GM12878 (cell line): Measurements from ENCODE around the gene DCAF11. TPM values are rescaled to one million over a fixed set of nuclear protein-coding genes. Genes with fewer than 3 reads are reported as not detected.

ENCODE experiments used
- ATAC-seq: fragments of 200-7000 bp; cut with Tn5 transposase; 3 replicates; pipeline ENCODE4 v1.9.1; 2020; ENCODE audit warnings: mild to moderate bottlenecking, moderate library complexity
- BruUV-seq: library from RNA; stranded (reverse); fragments of 400-500 nt; replicated peaks from 2 replicates; lab custom pipeline; 2021; lab: Mats Ljungman, UMichigan
- CTCF ChIA-PET: fragments of 300-600 bp; sonication (Branson Sonifier 250); formaldehyde crosslinking; extraction: SDS; loops from one replicate; lab custom pipeline; 2021; ENCODE audit warnings: inconsistent platforms; lab: Yijun Ruan, JAX
- POLR2A ChIA-PET: fragments of 350-600 bp; formaldehyde crosslinking; extraction: SDS; loops from one replicate; lab custom pipeline; 2021; ENCODE audit warnings: inconsistent platforms; lab: Charles Lee
- RAD21 ChIA-PET: fragments of 300-600 bp; sonication (Branson Sonifier 250); formaldehyde crosslinking; loops from one replicate; lab custom pipeline; 2023; ENCODE audit warnings: antibody characterized with exemption; ENCODE audit not compliant: unreplicated experiment; lab: Charles Lee
- SMC1A ChIA-PET: fragments of 300-600 bp; sonication (Branson Sonifier 250); formaldehyde crosslinking; loops from one replicate; lab custom pipeline; 2023; ENCODE audit not compliant: unreplicated experiment, uncharacterized antibody; lab: Charles Lee
- DNase-seq: peaks from one replicate; pipeline ENCODE4 v3.0.0-alpha.2; 2011; ENCODE audit warnings: low read depth, low spot score
- FAIRE-seq: peaks from 3 replicates; lab custom pipeline; 2011; peaks lifted over from hg19 to GRCh38; lab: Jason Lieb, UNC
- H2AFZ ChIP-seq: 2 replicates; pipeline ENCODE4 v1.6.0; 2011; ENCODE audit warnings: low read depth, low read length, control low read depth; ENCODE audit not compliant: control insufficient read depth
- H3K27ac ChIP-seq: 2 replicates; pipeline ENCODE4 v1.5.1; 2011; ENCODE audit warnings: control low read depth; ENCODE audit not compliant: control insufficient read depth, insufficient read depth
- H3K27me3 ChIP-seq, 2 experiments: replicated peaks in 1 of 2; 2 replicates each; pipeline versions ENCODE4 v1.6.0 to v1.6.1; 2011; ENCODE audit warnings: low read length in 1 of 2; ENCODE audit not compliant: control insufficient read depth in 2 of 2, insufficient read depth in 2 of 2
- H3K36me3 ChIP-seq, 2 experiments: 2 replicates each; pipeline ENCODE4 v1.5.1; 2011; ENCODE audit warnings: low read length in 1 of 2; ENCODE audit not compliant: control insufficient read depth in 2 of 2, insufficient read depth in 2 of 2
- H3K4me1 ChIP-seq: 2 replicates; pipeline ENCODE4 v1.6.1; 2011; ENCODE audit warnings: mild to moderate bottlenecking, low read length, moderate library complexity, mixed read lengths; ENCODE audit not compliant: control insufficient read depth, insufficient read depth
- H3K4me2 ChIP-seq: 2 replicates; pipeline ENCODE4 v1.6.0; 2011; ENCODE audit warnings: control low read depth; ENCODE audit not compliant: control insufficient read depth, insufficient read depth
- H3K4me3 ChIP-seq: fragments of 200-600 bp; sonication (generic); 2 replicates; pipeline ENCODE4 v1.5.1; 2016
- H3K79me2 ChIP-seq: 2 replicates; pipeline ENCODE4 v1.6.0; 2011; ENCODE audit warnings: low read length; ENCODE audit not compliant: control insufficient read depth, insufficient read depth
- H3K9ac ChIP-seq: 2 replicates; pipeline ENCODE4 v1.8.0; 2011; ENCODE audit warnings: low read length, control low read depth, mixed read lengths; ENCODE audit not compliant: control insufficient read depth, insufficient read depth
- H3K9me3 ChIP-seq: replicated peaks from 3 replicates; pipeline ENCODE4 v1.5.1; 2011; ENCODE audit warnings: mild to moderate bottlenecking, low read length; ENCODE audit not compliant: control insufficient read depth, insufficient read depth
- H4K20me1 ChIP-seq: 2 replicates; pipeline ENCODE4 v1.6.0; 2011; ENCODE audit not compliant: control insufficient read depth, insufficient read depth
- BACH1 ChIP-seq: fragments of 450-650 bp; IDR thresholded peaks from 2 replicates; pipeline ENCODE4 v1.6.1; 2017; ENCODE audit warnings: mild to moderate bottlenecking, borderline replicate concordance
- ETV6 ChIP-seq, 2 experiments: fragments of 450-650 bp in 1 of 2; IDR thresholded peaks in 1 of 2; conservative IDR thresholded peaks in 1 of 2; 2 replicates each; pipeline ENCODE4 v1.6.1; 2014; ENCODE audit warnings: antibody characterized with exemption in 1 of 2, borderline replicate concordance in 1 of 2, low read depth in 1 of 2, mild to moderate bottlenecking in 1 of 2, moderate library complexity in 1 of 2
- FOS ChIP-seq: IDR thresholded peaks from 3 replicates; pipeline ENCODE4 v1.6.1; 2011; ENCODE audit warnings: borderline replicate concordance; ENCODE audit not compliant: insufficient read length; ENCODE audit errors: extremely low read depth
- LARP7 ChIP-seq: fragments of 450-650 bp; IDR thresholded peaks from 2 replicates; pipeline ENCODE4 v1.6.1; 2017; ENCODE audit warnings: mild to moderate bottlenecking
- SUZ12 ChIP-seq: fragments of 200-600 bp; sonication (generic); IDR thresholded peaks from one replicate; pipeline ENCODE4 v1.6.1; 2018; ENCODE audit warnings: antibody characterized with exemption, mild to moderate bottlenecking; ENCODE audit not compliant: unreplicated experiment
- WRNIP1 ChIP-seq: IDR thresholded peaks from 2 replicates; pipeline ENCODE4 v1.6.1; 2011; ENCODE audit warnings: low read depth, low read length, improper control_type of control experiment, borderline replicate concordance
- ZZZ3 ChIP-seq: IDR thresholded peaks from 2 replicates; pipeline ENCODE4 v1.6.1; 2011; ENCODE audit warnings: low read depth; ENCODE audit not compliant: control insufficient read depth, insufficient read length
- WGBS: methylation state at CpG from one replicate; pipeline ENCODE4 v1.1.6; 2016; ENCODE audit warnings: low lambda C conversion rate; ENCODE audit not compliant: insufficient replicate concordance, insufficient coverage; ENCODE audit errors: missing lambda C conversion rate; 5-methylcytosine and 5-hydroxymethylcytosine counted together
- in situ Hi-C: fragments of 300-500 bp; cut with MboI; formaldehyde crosslinking; loops from 9 replicates; pipeline ENCODE4 v1.14.3; 2018; ENCODE audit warnings: mixed read lengths
- intact Hi-C: fragments of 100-400 bp; cut with micrococcal nuclease; formaldehyde crosslinking; loops from one replicate; pipeline ENCODE4 v1.14.2; 2022; ENCODE audit not compliant: unreplicated experiment
- polyA plus RNA-seq, 11 experiments: library from polyadenylated mRNA; depleted of rRNA in 4 of 11; unstranded in 6 of 11; stranded (reverse) in 5 of 11; fragments of >200 nt; fragmentation: Nextera tagmentation in 4 of 11; fragmentation: Illumina TruSeq in 1 of 11; extraction: Ambion mirVana in 4 of 11; extraction: Trizol in 1 of 11; gene quantifications; 1 replicate in 1 of 11; 2 replicates in 10 of 11; pipeline versions ENCODE4 v1.2.1 to v1.2.3, GENCODE V29; 2011 to 2016; ENCODE audit warnings: inconsistent platforms in 2 of 11, missing spikeins in 2 of 11, low read depth in 1 of 11
- total RNA-seq, 4 experiments: library from RNA; depleted of rRNA in 3 of 4; stranded (reverse); fragments of >200 nt in 3 of 4; fragmentation: Illumina TruSeq in 1 of 4; extraction: Trizol in 1 of 4; gene quantifications; 2 replicates each; pipeline versions ENCODE4 v1.2.1 to v1.2.3, GENCODE V29; 2013 to 2021

The DCAF11 gene
- total and polyA plus RNA-seq, 10 of the 15 experiments (the other 5 are each of a cell fraction or from before 2014, with no cell fraction given) = 13.4 to 91.2 (median 68.7) TPM

- no peak for TF ChIP-seq LARP7
- TF ChIP-seq WRNIP1 = no peak
- no peak for TF ChIP-seq ETV6 (conservative IDR thresholded peaks at IDR 0.05 in 1 of 2, IDR thresholded peaks at IDR 0.05 in 1 of 2; ENCODE audit: borderline replicate concordance in 1 of 2, low read depth in 1 of 2)
- no peak for TF ChIP-seq SUZ12
Measured at GRCh38 chr14:24100197-24100981, 14.2 kb upstream of the DCAF11 start (continued).

GRCh38 chr14:24100982-24101494, 13.5 kb upstream of the DCAF11 start:
- in situ Hi-C loops (loop anchor here (25.0 kb wide), 1 partner anchor 789 kb away; the partner anchor contains the start of genes BCL2L2, PABPN1 and PPP1R3E), intact Hi-C loops (no loop called here)
- Histone ChIP-seq H3K4me3 (no peak overlapping the region), H3K79me2 (peaks cover 4% of the 10 kb centered on the region; the same call in 1 of the 2 replicates), H4K20me1 (no peaks in the 10 kb centered on the region), H2AFZ (no peak overlapping the region), H3K4me2 (no peak overlapping the region), H3K9me3 (no peaks in the 10 kb centered on the region), H3K4me1 (no peaks in the 10 kb centered on the region), H3K27ac (no peak overlapping the region), H3K9ac (no peak overlapping the region), H3K27me3 (no peaks in the 10 kb centered on the region), H3K36me3 (peaks cover 11 to 14% of the 10 kb centered on the region in 2 experiments; a peak in 3 of 4 replicates)
- POLR2A ChIA-PET = interaction anchor here (1.0 kb wide), 1 partner anchor 13 kb away, joined by 3 read pairs; no protein-coding TSS in a partner anchor
- SMC1A ChIA-PET = interaction anchor here (0.6 to 1.6 kb wide), 3 partner anchors 8 to 47 kb away, joined by 4 to 5 read pairs (median 4); no protein-coding TSS in a partner anchor
- 88% methylated on average over 3 of the region's 3 CpGs for WGBS
- ATAC-seq (no peak), DNase-seq (no peak), FAIRE-seq (no peak)
- RAD21 ChIA-PET = interaction anchor here (0.6 to 1.2 kb wide), 2 partner anchors 7 to 60 kb away, joined by 3 read pairs; partner anchors contain the start of gene IRF9
- no TSS peak for BruUV-seq
- TF ChIP-seq BACH1 (no peak), ZZZ3 (no peak), FOS (no peak)
- CTCF ChIA-PET = interaction anchor here (1.6 to 11.3 kb wide), 3 partner anchors 7 to 43 kb away, joined by 7 to 294 read pairs (median 8); partner anchors contain the start of gene PCK2
